HAP-1 (cell line): Measurements from ENCODE around the gene ACBD7.

ENCODE experiments used
- DNase-seq, 2 experiments: peaks; one replicate each; pipeline ENCODE4 v3.0.0-alpha.2; 2016 to 2020; ENCODE audit warnings: low spot score in 2 of 2
- H3K27me3 ChIP-seq: fragments of 250-450 bp; sonication (Bioruptor Pico); 2 replicates; pipeline ENCODE4 v1.5.1; 2020; ENCODE audit warnings: low read depth, mild to moderate bottlenecking, moderate library complexity
- H3K36me3 ChIP-seq: fragments of 250-450 bp; sonication (Bioruptor Pico); replicated peaks from 2 replicates; pipeline ENCODE4 v1.5.1; 2020; ENCODE audit warnings: mild to moderate bottlenecking
- H3K4me1 ChIP-seq: fragments of 250-450 bp; sonication (Bioruptor Pico); 2 replicates; pipeline ENCODE4 v1.5.1; 2020; ENCODE audit warnings: mild to moderate bottlenecking
- H3K4me3 ChIP-seq: fragments of 250-450 bp; sonication (Bioruptor Pico); 2 replicates; pipeline ENCODE4 v1.5.1; 2020; ENCODE audit warnings: mild to moderate bottlenecking, moderate library complexity
- H3K9me3 ChIP-seq: fragments of 250-450 bp; sonication (Bioruptor Pico); 2 replicates; pipeline ENCODE4 v1.5.1; 2020; ENCODE audit warnings: mild to moderate bottlenecking, moderate library complexity
- in situ Hi-C: fragments of 300-500 bp; cut with MboI; formaldehyde crosslinking; loops from 3 replicates; pipeline ENCODE4 v1.14.3; 2020; ENCODE audit warnings: low sequenced_read_pairs, inconsistent platforms, mixed read lengths

The ACBD7 gene

DNA sequence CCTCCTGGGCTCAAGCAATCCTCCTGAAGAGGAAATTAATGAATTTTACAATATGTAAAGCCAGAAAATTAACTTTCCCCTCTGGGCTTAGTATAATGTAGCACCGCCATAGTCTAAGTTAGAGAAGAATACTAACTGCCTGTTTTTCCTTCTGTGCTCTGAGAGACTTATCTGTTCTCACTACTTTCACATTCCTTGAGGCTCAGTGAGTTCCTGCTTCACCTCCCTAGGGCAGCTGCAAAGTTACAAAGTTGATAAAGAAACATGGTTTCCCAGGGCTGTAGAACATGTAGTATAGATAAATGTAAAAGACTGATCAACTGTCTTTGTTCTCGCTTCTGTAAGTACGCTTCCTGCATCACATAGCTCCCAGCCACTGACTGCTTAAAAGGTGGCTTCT, 60.8 kb downstream of the ACBD7 start:
- Histone ChIP-seq H3K9me3 (no peaks in the 10 kb centered on the region), H3K36me3 (no peaks in the 10 kb centered on the region), H3K4me3 (no peak overlapping the region), H3K27me3 (no peaks in the 10 kb centered on the region), H3K4me1 (no peaks in the 10 kb centered on the region)
- DNase-seq, result no peak
- in situ Hi-C loops, result no loop called here
